GM10266 (cell line): ENCODE measurements around the gene SCN4A.
"Not testable (repeated sequence)": the region's sequence is repeated elsewhere in the genome, so short reads cannot be mapped to it uniquely, and the experiment has no call there.

ENCODE experiments used
- DNase-seq: peaks from one replicate; pipeline ENCODE4 v3.0.0; 2012; ENCODE audit errors: extremely low spot score
- TF ChIP-seq, protein P1 (sequence below): IDR thresholded peaks from 2 replicates; pipeline ENCODE4 v1.5.1; 2012; ENCODE audit warnings: mild to moderate bottlenecking, low read depth; ENCODE audit not compliant: control insufficient read depth, insufficient read depth; ENCODE audit errors: missing control alignments

Gene SCN4A

DNA sequence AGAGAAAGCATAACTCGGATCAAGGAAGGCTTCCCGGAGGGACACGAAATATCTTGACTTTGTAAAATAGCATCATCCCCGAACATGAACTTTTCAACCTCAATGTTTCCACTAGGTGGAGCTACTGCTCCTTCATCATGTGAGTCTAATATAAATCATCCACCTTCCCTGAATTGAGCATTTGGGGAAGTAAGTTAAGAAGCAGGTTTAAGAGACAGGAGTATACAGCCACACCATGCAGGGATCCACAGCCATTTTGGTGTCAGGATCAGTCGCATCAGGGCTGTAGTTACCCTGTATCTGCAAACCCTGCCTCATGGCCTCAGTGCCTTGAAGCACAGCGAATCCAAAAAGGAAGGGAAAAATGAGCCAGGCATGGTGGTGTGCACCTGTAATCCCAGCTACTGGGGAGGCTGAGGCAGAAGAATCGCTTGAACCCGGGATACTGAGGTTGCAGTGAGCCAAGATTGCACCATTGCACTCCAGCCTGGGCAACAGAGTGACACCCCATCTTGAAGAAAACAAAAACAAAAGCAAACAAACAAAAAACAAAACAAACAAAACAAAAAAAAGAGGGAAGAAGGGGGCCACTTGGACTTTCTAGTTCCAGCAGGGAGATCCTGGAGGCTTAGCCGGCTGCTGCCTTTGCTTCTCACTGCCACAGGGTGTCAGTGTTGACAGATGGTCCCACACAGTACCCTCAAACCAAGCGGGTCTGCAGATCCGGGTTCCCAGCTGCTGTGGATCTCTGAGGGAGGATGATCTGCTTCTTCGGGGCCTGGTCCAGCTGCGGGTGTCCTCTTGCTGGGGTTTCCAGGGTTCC, 83.5 kb downstream of the SCN4A start:
- not testable (repeated sequence) for DNase-seq

More for the DNA sequence above, 83.5 kb downstream of the SCN4A start:
- TF ChIP-seq, protein P1, sequence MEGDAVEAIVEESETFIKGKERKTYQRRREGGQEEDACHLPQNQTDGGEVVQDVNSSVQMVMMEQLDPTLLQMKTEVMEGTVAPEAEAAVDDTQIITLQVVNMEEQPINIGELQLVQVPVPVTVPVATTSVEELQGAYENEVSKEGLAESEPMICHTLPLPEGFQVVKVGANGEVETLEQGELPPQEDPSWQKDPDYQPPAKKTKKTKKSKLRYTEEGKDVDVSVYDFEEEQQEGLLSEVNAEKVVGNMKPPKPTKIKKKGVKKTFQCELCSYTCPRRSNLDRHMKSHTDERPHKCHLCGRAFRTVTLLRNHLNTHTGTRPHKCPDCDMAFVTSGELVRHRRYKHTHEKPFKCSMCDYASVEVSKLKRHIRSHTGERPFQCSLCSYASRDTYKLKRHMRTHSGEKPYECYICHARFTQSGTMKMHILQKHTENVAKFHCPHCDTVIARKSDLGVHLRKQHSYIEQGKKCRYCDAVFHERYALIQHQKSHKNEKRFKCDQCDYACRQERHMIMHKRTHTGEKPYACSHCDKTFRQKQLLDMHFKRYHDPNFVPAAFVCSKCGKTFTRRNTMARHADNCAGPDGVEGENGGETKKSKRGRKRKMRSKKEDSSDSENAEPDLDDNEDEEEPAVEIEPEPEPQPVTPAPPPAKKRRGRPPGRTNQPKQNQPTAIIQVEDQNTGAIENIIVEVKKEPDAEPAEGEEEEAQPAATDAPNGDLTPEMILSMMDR = peak; percentile 54
